NCI-H524 (cell line): ENCODE results near the gene MOB4.
"Not testable (repeated sequence)": the region's sequence is repeated elsewhere in the genome, so short reads cannot be mapped to it uniquely, and the experiment has no call there.

ENCODE experiments used
- DNase-seq, 2 experiments: peaks; one replicate each; lab custom pipeline; 2025; lab: John Stamatoyannopoulos, UW

MOB4 gene

GRCh38 chr2:197515739-197516392 lies at the start of gene MOB4:
TSS of gene MOB4 (plus strand) at chr2:197516066. CDS start at chr2:197516087, 21 bp downstream.
- DNase-seq = peak; percentile 91

- no peak for DNase-seq
These were observed 43.7 kb upstream of the MOB4 start for GRCh38 chr2:197472166-197472565.

GRCh38 chr2:197477797-197478196 lies 38.1 kb upstream of the MOB4 start:
- no peak for DNase-seq

- no peak for DNase-seq
These were observed 35.5 kb upstream of the MOB4 start for GRCh38 chr2:197480165-197481036.

GRCh38 chr2:197484248-197484647 lies 31.6 kb upstream of the MOB4 start:
- not testable (repeated sequence) for DNase-seq

GRCh38 chr2:197486175-197486574 lies 29.7 kb upstream of the MOB4 start:
- no peak for DNase-seq

GRCh38 chr2:197487385-197487784 lies 28.5 kb upstream of the MOB4 start:
- no peak for DNase-seq

GRCh38 chr2:197495433-197496134 lies 20.3 kb upstream of the MOB4 start:
- no peak for DNase-seq

- no peak for DNase-seq
These were observed 19.2 kb upstream of the MOB4 start for GRCh38 chr2:197496695-197497094.

- no peak for DNase-seq
These were observed 18.5 kb upstream of the MOB4 start for GRCh38 chr2:197497326-197497725.

- no peak for DNase-seq
These were observed 17.5 kb upstream of the MOB4 start for GRCh38 chr2:197498235-197498936.

GRCh38 chr2:197498937-197499593 lies 16.8 kb upstream of the MOB4 start:
- DNase-seq = peak in 1 of 2 experiments; percentile 44

GRCh38 chr2:197499594-197500502 lies 16.0 kb upstream of the MOB4 start, which contains the start of the genes HSPD1 and HSPE1:
TSS of gene HSPD1 (minus strand) at chr2:197499840. CDS start at chr2:197498848, 992 bp downstream.
TSS of gene HSPE1 (plus strand) at chr2:197500379. CDS start at chr2:197500437, 58 bp downstream.
- DNase-seq = peak; percentile 97

GRCh38 chr2:197500503-197501131 lies 15.2 kb upstream of the MOB4 start:
- no peak for DNase-seq

GRCh38 chr2:197502201-197502600 lies 13.7 kb upstream of the MOB4 start:
- DNase-seq = no peak

GRCh38 chr2:197502685-197503084 lies 13.2 kb upstream of the MOB4 start:
- no peak for DNase-seq

- DNase-seq = no peak
These were observed 11.9 kb upstream of the MOB4 start for GRCh38 chr2:197504000-197504399.

GRCh38 chr2:197504512-197504911 lies 11.4 kb upstream of the MOB4 start:
- no peak for DNase-seq

GRCh38 chr2:197506658-197507057 lies 9.2 kb upstream of the MOB4 start:
- no peak for DNase-seq

- DNase-seq = no peak
These were observed 2.0 kb upstream of the MOB4 start for GRCh38 chr2:197513915-197514314.
